Measurements from ENCODE around the gene AEBP1. TPM values are rescaled to one million over a fixed set of nuclear protein-coding genes. Genes with fewer than 3 reads are reported as not detected.

AEBP1 gene
- 236 TPM for total RNA-seq

GRCh38 chr7:44103923-44104859 lies at the start of gene AEBP1:
Gene AEBP1 (plus strand): TSS chr7:44104345. CDS start chr7:44104666, 321 bp downstream.
- DNase-seq (ENCODE audit: low spot score) (no peak), ATAC-seq (peak; percentile 6)
- intact Hi-C loops (cut with DNase I), result no loop called here

GRCh38 chr7:44056681-44057080 lies 47.5 kb upstream of the AEBP1 start:
- intact Hi-C loops (cut with DNase I), result no loop called here
- no peak for ATAC-seq
- DNase-seq (ENCODE audit: low spot score), result peak; percentile 44

DNA sequence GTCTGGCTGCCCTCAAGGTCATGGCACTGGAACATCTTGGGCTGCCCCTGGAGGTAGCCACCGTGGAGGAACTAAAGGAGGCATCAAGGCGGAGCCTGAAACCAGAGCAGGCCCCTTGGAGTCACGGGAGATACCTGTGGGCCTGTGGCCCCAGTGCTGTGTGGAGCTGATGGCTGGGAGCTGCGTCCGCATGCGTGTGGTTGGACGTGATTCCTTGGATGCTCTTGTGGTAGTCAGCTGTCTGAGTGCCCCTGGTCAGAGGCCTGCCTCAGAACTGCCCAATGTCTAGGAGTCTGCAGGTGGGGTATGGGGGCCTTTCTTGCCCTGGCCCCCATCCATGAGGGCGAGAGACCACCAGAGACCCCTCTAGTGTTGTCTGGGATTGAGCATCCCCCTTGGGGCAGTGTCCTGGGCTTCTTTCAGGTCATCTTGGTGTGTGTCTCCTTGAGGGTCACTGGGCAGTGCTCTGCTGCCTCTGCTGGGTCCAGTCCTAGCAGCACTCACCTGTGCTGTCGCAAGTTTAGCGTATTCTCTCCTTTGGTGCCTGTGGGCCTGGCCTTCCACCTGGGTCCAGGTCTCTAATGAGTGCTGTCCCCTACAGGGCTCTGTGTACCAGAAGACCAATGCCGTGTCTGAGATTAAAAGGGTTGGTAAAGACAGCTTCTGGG lies 46.8 kb upstream of the AEBP1 start:
- no peak for ATAC-seq
- intact Hi-C loops (cut with DNase I), result no loop called here
- peak; percentile 34 for DNase-seq (ENCODE audit: low spot score)

DNA sequence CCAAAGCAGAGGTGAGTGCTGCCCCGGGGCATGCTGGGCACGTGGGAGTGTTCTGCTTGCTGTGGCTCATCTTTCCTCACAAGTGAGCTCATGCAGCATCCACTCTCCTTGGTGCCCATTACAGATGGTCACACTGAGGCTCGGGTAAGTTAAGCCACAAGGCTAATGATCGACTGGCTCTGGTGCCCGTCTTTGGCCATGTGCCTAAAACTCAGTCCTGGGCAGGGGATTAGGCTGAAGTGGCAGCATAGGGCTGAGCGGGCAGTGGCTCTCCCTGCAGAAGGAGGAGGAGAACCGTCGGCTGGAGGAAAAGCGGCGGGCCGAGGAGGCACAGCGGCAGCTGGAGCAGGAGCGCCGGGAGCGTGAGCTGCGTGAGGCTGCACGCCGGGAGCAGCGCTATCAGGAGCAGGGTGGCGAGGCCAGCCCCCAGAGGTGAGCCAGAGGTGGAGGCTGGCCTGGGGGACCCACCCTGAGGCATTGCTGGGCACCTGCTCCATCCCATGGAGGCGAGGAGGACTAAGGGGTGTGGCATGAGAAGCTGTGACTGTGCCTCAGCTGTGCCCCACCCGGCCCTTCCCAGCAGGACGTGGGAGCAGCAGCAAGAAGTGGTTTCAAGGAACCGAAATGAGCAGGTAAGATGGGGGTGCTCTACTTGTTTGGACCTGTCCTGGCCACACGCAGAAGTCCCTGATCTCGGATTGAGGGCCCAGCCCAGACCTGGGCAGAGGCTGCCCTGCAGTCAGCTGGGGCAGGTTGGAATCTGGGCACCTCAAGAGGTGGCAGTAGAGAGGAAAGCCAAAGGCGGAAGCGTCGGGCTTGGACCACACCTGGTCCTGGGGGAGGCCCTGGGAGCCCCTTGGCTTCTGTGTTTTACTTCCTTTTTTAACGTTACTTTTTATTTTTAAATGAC lies 46.0 kb upstream of the AEBP1 start:
- intact Hi-C loops (cut with DNase I), result no loop called here
- no peak for ATAC-seq
- peak; percentile 55 for DNase-seq (ENCODE audit: low spot score)

- DNase-seq (ENCODE audit: low spot score) (peak; percentile 44), ATAC-seq (no peak)
- intact Hi-C loops (cut with DNase I), result no loop called here
Measured at GRCh38 chr7:44058759-44059218, 45.4 kb upstream of the AEBP1 start.

DNA sequence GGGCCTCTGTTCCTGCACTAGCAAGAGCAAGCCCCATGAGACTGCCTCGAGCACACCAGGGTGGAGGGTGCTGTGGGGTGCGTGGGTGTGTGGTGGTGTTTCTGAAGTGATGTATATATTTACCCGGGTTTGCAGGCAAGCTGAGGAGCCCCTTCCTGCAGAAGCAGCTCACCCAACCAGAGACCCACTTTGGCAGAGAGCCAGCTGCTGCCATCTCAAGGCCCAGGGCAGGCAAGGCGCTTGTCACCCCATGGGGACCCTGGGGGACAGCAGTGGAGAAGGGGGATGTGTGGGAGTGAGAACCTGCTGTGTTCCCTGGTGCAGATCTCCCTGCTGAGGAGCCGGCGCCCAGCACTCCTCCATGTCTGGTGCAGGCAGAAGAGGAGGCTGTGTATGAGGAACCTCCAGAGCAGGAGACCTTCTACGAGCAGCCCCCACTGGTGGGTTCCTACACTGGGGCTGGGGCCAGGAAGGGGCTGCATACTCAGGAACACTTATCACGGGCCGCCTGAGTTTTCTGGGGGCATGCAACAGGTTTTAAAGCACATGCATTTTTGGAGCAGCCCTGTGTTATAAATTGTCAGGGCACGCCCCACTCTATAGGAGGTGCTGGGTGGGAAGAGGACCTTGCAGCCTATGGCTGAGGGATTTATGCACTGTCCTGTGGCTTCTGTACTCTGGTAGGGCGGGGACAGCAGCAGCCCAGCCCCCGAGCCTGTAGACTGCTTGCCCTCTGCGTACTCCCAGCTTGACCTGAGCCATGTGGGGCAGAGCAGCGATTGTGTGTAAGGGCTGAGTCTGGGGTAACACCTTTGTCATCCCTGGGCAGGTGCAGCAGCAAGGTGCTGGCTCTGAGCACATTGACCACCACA lies 44.7 kb upstream of the AEBP1 start:
- intact Hi-C loops (cut with DNase I), result no loop called here
- DNase-seq (ENCODE audit: low spot score) (peak; percentile 56), ATAC-seq (no peak)

- DNase-seq (ENCODE audit: low spot score) (peak; percentile 48), ATAC-seq (no peak)
- intact Hi-C loops (cut with DNase I), result no loop called here
Measured at GRCh38 chr7:44060091-44060947, 43.8 kb upstream of the AEBP1 start.

- intact Hi-C loops (cut with DNase I), result no loop called here
- DNase-seq (ENCODE audit: low spot score) (peak; percentile 51), ATAC-seq (no peak)
Measured at GRCh38 chr7:44060948-44061644, 43.0 kb upstream of the AEBP1 start.

- ATAC-seq (no peak), DNase-seq (ENCODE audit: low spot score) (peak; percentile 48)
- intact Hi-C loops (cut with DNase I), result no loop called here
Measured at GRCh38 chr7:44061645-44062179, 42.4 kb upstream of the AEBP1 start.

GRCh38 chr7:44062180-44062902 lies 41.8 kb upstream of the AEBP1 start:
- DNase-seq (ENCODE audit: low spot score) (peak; percentile 64), ATAC-seq (no peak)
- intact Hi-C loops (cut with DNase I), result no loop called here

GRCh38 chr7:44062903-44063295 lies 41.2 kb upstream of the AEBP1 start:
- intact Hi-C loops (cut with DNase I), result no loop called here
- DNase-seq (ENCODE audit: low spot score), result no peak
- no peak for ATAC-seq

DNA sequence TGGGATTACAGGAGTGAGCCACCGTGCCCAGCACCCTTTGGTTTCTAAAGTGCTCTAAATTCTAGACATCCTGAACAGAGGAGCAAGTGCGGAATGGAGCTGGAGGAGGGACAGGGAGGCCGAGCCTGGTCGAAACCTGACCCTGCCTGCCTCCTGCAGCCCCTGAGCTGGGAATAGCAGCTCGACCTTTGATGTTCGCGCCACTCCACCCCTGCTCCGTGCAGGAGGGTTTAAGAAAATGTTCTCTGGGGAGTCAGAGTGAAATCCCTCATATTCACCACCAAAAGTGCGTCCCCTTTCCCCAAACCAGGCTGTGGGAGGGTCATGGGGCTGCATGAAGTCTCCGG lies 40.6 kb upstream of the AEBP1 start:
- intact Hi-C loops (cut with DNase I), result no loop called here
- ATAC-seq, result no peak
- DNase-seq (ENCODE audit: low spot score), result peak; percentile 47

GRCh38 chr7:44063894-44064651 lies 40.1 kb upstream of the AEBP1 start:
- ATAC-seq (no peak), DNase-seq (ENCODE audit: low spot score) (peak; percentile 55)
- intact Hi-C loops (cut with DNase I), result no loop called here

DNA sequence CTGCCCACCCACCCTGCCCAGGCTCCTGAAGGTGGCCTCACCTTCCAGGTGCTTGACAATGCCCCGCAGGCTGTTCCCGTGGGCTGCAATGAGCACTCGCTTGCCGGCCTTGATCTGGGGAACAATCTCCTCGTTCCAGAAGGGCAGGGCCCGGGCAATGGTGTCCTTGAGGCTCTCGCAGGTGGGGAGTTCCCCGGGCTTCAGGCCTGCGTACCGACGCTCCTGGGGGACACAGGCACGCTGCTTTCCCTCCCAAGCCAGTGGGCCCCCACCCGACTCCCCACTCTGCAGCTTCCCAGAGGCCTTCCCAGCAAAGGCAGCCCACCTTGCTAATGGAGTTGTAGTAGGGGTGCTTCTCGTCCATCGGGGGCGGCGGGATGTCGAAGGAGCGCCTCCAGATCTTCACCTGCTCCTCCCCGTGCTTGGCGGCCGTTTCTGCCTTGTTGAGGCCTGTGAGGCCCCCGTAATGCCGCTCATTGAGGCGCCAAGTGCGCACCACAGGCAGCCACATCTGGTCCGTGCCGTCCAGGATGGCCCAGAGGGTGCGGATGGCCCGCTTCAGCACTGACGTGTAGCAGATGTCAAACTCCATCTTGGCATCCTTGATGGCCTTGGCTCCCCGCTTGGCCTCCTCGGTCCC lies 39.2 kb upstream of the AEBP1 start:
- intact Hi-C loops (cut with DNase I), result no loop called here
- DNase-seq (ENCODE audit: low spot score), result peak; percentile 63
- peak; percentile 20 for ATAC-seq
